SK-N-SH treated with all-trans-retinoic acid at 6 μM for 48 hours (cell line): Measurements from ENCODE around the gene FBXO45.

ENCODE experiments used
- CSDC2 ChIP-seq: fragments of 250-450 bp; sonication (Bioruptor Pico); IDR thresholded peaks from 2 replicates; pipeline ENCODE4 v1.5.0; 2020; ENCODE audit warnings: mild to moderate bottlenecking, moderate library complexity
- PATZ1 ChIP-seq: fragments of 250-450 bp; sonication (Bioruptor Pico); IDR thresholded peaks from 2 replicates; pipeline ENCODE4 v1.8.0; 2020; ENCODE audit warnings: mild to moderate bottlenecking, moderate library complexity, borderline replicate concordance
- ZC3H10 ChIP-seq: fragments of 250-450 bp; sonication (Bioruptor Pico); IDR thresholded peaks from 2 replicates; pipeline ENCODE4 v1.5.1; 2021; ENCODE audit warnings: mild to moderate bottlenecking, moderate library complexity
- ZNF70 ChIP-seq: fragments of 450-650 bp; formaldehyde crosslinking; IDR thresholded peaks from 2 replicates; pipeline ENCODE4 v1.5.0; 2020; ENCODE audit warnings: mild to moderate bottlenecking, moderate library complexity

GRCh38 chr3:196620161-196620604 lies 51.7 kb downstream of the FBXO45 start:
- TF ChIP-seq PATZ1 (no peak), CSDC2 (CRISPR knock-in tag) (no peak), ZNF70 (CRISPR knock-in tag) (no peak), ZC3H10 (no peak)
